ENCODE results near the gene ZNF48. TPM values are rescaled to one million over a fixed set of nuclear protein-coding genes. Genes with fewer than 3 reads are reported as not detected.

Gene ZNF48
- total RNA-seq, 1 donor from 2014 or later = 13.0 TPM

GRCh38 chr16:30358990-30359870 is 36.0 kb upstream of the ZNF48 start:
- ChIA-PET CTCF (no interaction called here), POLR2A (interaction anchor here (0.6 kb wide), 1 partner anchor 824 kb away, joined by 3 read pairs; no protein-coding TSS in a partner anchor)
- DNase-seq = no peak
- Mint-ChIP-seq H3K4me1 (peaks cover 24% of the 10 kb centered on the region), H3K27ac (no peak overlapping the region), H3K36me3 (ENCODE audit: low read depth) (peaks cover 68% of the 10 kb centered on the region), H3K27me3 (no peaks in the 10 kb centered on the region), H3K9me3 (no peaks in the 10 kb centered on the region), H3K4me3 (no peak overlapping the region)
- ATAC-seq (ENCODE audit: low read depth) = no peak
- TF ChIP-seq CTCF (IDR thresholded peaks at IDR 0.05) = no peak
- intact Hi-C loops (cut with micrococcal nuclease) = no loop called here

GRCh38 chr16:30359871-30360170 is 35.4 kb upstream of the ZNF48 start:
- Mint-ChIP-seq H3K27me3 (no peaks in the 10 kb centered on the region), H3K27ac (no peak overlapping the region), H3K36me3 (ENCODE audit: low read depth) (peaks cover 69% of the 10 kb centered on the region), H3K9me3 (no peaks in the 10 kb centered on the region), H3K4me3 (no peak overlapping the region), H3K4me1 (peaks cover 19% of the 10 kb centered on the region)
- ChIA-PET CTCF (no interaction called here), POLR2A (interaction anchor here (0.6 to 1.1 kb wide), 2 partner anchors 18 to 823 kb away, joined by 3 read pairs; no protein-coding TSS in a partner anchor)
- no peak for TF ChIP-seq CTCF (IDR thresholded peaks at IDR 0.05)
- intact Hi-C loops (cut with micrococcal nuclease) = no loop called here
- DNase-seq = no peak
- no peak for ATAC-seq (ENCODE audit: low read depth)

- H3K4me3 Mint-ChIP-seq = no peak overlapping the region
- ChIA-PET CTCF (no interaction called here), POLR2A (no interaction called here)
- H3K9me3 Mint-ChIP-seq = no peaks in the 10 kb centered on the region
- intact Hi-C loops (cut with micrococcal nuclease) = no loop called here
- H3K27ac Mint-ChIP-seq = no peak overlapping the region
- ATAC-seq (ENCODE audit: low read depth) (no peak), DNase-seq (no peak)
- no peak for TF ChIP-seq CTCF (IDR thresholded peaks at IDR 0.05)
- H3K36me3 Mint-ChIP-seq (ENCODE audit: low read depth) = peaks cover 74% of the 10 kb centered on the region
- no peaks in the 10 kb centered on the region for H3K27me3 Mint-ChIP-seq
- peaks cover 9% of the 10 kb centered on the region for H3K4me1 Mint-ChIP-seq
These were observed 34.0 kb upstream of the ZNF48 start for GRCh38 chr16:30361180-30361579.

- peaks cover 34% of the 10 kb centered on the region for H3K4me1 Mint-ChIP-seq
These were observed 30.0 kb upstream of the ZNF48 start for GRCh38 chr16:30365200-30365599.

More at GRCh38 chr16:30365200-30365599, 30.0 kb upstream of the ZNF48 start:
- H3K9me3 Mint-ChIP-seq = no peaks in the 10 kb centered on the region
- peaks cover 56% of the 10 kb centered on the region for H3K36me3 Mint-ChIP-seq (ENCODE audit: low read depth)
- no peak overlapping the region for H3K4me3 Mint-ChIP-seq
- ATAC-seq (ENCODE audit: low read depth) = no peak
- CTCF ChIA-PET = interaction anchor here (1.4 kb wide), 1 partner anchor 44 kb away, joined by 4 read pairs; no protein-coding TSS in a partner anchor
- H3K27ac Mint-ChIP-seq = no peak overlapping the region
- H3K27me3 Mint-ChIP-seq = no peaks in the 10 kb centered on the region
- POLR2A ChIA-PET = interaction anchor here (1.0 to 1.4 kb wide), 3 partner anchors 13 to 30 kb away, joined by 3 read pairs; partner anchors contain the start of gene SEPTIN1
- no peak for DNase-seq
- intact Hi-C loops (cut with micrococcal nuclease) = no loop called here
- TF ChIP-seq CTCF (IDR thresholded peaks at IDR 0.05) = no peak

All from activated B cell treated with CpG ODN at 0.5 μM for 24 hours (primary cell).